HEK293 (cell line): ENCODE measurements around the gene ROR2.

Experiments
- CTCF ChIA-PET: fragments of 350-600 bp; formaldehyde crosslinking; extraction: SDS; loops from one replicate; lab custom pipeline; 2021; ENCODE audit warnings: antibody characterized with exemption; lab: Yijun Ruan, JAX
- POLR2A ChIA-PET: fragments of 300-600 bp; formaldehyde crosslinking; extraction: SDS; loops from one replicate; lab custom pipeline; 2020; ENCODE audit warnings: antibody characterized with exemption, inconsistent platforms; lab: Yijun Ruan, JAX
- H3K27ac ChIP-seq: fragments of 200-500 bp; sonication (Bioruptor generic); 2 replicates; pipeline ENCODE4 v1.5.1; 2014; ENCODE audit warnings: low read depth, low read length, control low read depth, inconsistent platforms; ENCODE audit errors: extremely low read depth
- H3K36me3 ChIP-seq, 2 experiments: fragments of 200-500 bp in 1 of 2; sonication (Bioruptor generic) in 1 of 2; 1 replicate in 1 of 2; 2 replicates in 1 of 2; pipeline ENCODE4 v1.5.1; 2014 to 2017; ENCODE audit warnings: inconsistent platforms in 2 of 2, low read length in 2 of 2; ENCODE audit not compliant: control insufficient read depth in 2 of 2, insufficient read depth in 1 of 2
- H3K4me1 ChIP-seq: fragments of 200-500 bp; sonication (Bioruptor generic); 2 replicates; pipeline ENCODE4 v1.5.1; 2014; ENCODE audit warnings: mild to moderate bottlenecking, low read length, inconsistent platforms; ENCODE audit not compliant: control insufficient read depth, insufficient read depth
- H3K4me3 ChIP-seq: 2 replicates; pipeline ENCODE4 v1.5.1; 2011; ENCODE audit warnings: low read depth, mild to moderate bottlenecking, control low read depth, low read length, moderate library complexity
- H3K9me3 ChIP-seq: fragments of 200-500 bp; sonication (Bioruptor generic); 2 replicates; pipeline ENCODE4 v1.5.1; 2014; ENCODE audit warnings: low read depth, low read length, inconsistent platforms; ENCODE audit not compliant: control insufficient read depth, insufficient read depth
- BCL11B ChIP-seq: fragments of 450-650 bp; formaldehyde crosslinking; IDR thresholded peaks from 2 replicates; pipeline ENCODE4 v1.5.1; 2016; ENCODE audit warnings: low read depth, missing biosample characterization, missing genetic modification characterization
- GFI1B ChIP-seq: fragments of 450-650 bp; formaldehyde crosslinking; IDR thresholded peaks from 2 replicates; pipeline ENCODE4 v1.5.1; 2016; ENCODE audit warnings: missing biosample characterization, missing genetic modification characterization
- GLI4 ChIP-seq: fragments of 450-650 bp; formaldehyde crosslinking; IDR thresholded peaks from 2 replicates; pipeline ENCODE4 v1.5.1; 2016; ENCODE audit warnings: missing biosample characterization, missing genetic modification characterization
- IKZF3 ChIP-seq: fragments of 450-650 bp; IDR thresholded peaks from 2 replicates; pipeline ENCODE4 v1.5.0; 2018; ENCODE audit warnings: missing biosample characterization, mild to moderate bottlenecking, missing genetic modification characterization, moderate library complexity
- KLF16 ChIP-seq: fragments of 450-650 bp; formaldehyde crosslinking; IDR thresholded peaks from 2 replicates; pipeline ENCODE4 v1.5.1; 2017; ENCODE audit warnings: missing biosample characterization, missing genetic modification characterization
- KLF17 ChIP-seq: fragments of 450-650 bp; formaldehyde crosslinking; IDR thresholded peaks from 2 replicates; pipeline ENCODE4 v1.5.1; 2016; ENCODE audit warnings: missing biosample characterization, missing genetic modification characterization
- MEIS1 ChIP-seq: sonication (generic); formaldehyde crosslinking; IDR thresholded peaks from 2 replicates; pipeline ENCODE4 v1.8.1; 2022; ENCODE audit warnings: missing genetic modification reagents, mild to moderate bottlenecking, borderline replicate concordance
- MYNN ChIP-seq: fragments of 450-650 bp; formaldehyde crosslinking; IDR thresholded peaks from 2 replicates; pipeline ENCODE4 v1.5.1; 2016; ENCODE audit warnings: missing biosample characterization, missing genetic modification characterization, borderline replicate concordance
- PRDM1 ChIP-seq: fragments of 450-650 bp; formaldehyde crosslinking; IDR thresholded peaks from 2 replicates; pipeline ENCODE4; 2016; ENCODE audit warnings: missing biosample characterization, missing genetic modification characterization
- REPIN1 ChIP-seq: fragments of 450-650 bp; formaldehyde crosslinking; IDR thresholded peaks from 2 replicates; pipeline ENCODE4 v1.5.1; 2017; ENCODE audit warnings: missing biosample characterization, missing genetic modification characterization, low read depth
- REST ChIP-seq: fragments of 450-650 bp; formaldehyde crosslinking; IDR thresholded peaks from 2 replicates; pipeline ENCODE4 v1.5.1; 2016; ENCODE audit warnings: missing biosample characterization, missing genetic modification characterization
- SP7 ChIP-seq: fragments of 450-650 bp; formaldehyde crosslinking; IDR thresholded peaks from 2 replicates; pipeline ENCODE4 v1.5.1; 2016; ENCODE audit warnings: missing biosample characterization, missing genetic modification characterization
- ZFP3 ChIP-seq: fragments of 450-650 bp; formaldehyde crosslinking; IDR thresholded peaks from 2 replicates; pipeline ENCODE4 v1.5.1; 2016; ENCODE audit warnings: low read depth, missing biosample characterization, missing genetic modification characterization
- ZNF157 ChIP-seq: fragments of 450-650 bp; formaldehyde crosslinking; IDR thresholded peaks from 2 replicates; pipeline ENCODE4 v1.5.1; 2016; ENCODE audit warnings: missing biosample characterization, missing genetic modification characterization
- ZNF221 ChIP-seq: fragments of 450-650 bp; formaldehyde crosslinking; IDR thresholded peaks from 2 replicates; pipeline ENCODE4 v1.5.1; 2017; ENCODE audit warnings: missing biosample characterization, missing genetic modification characterization, borderline replicate concordance
- ZNF24 ChIP-seq: fragments of 450-650 bp; formaldehyde crosslinking; IDR thresholded peaks from 2 replicates; pipeline ENCODE4 v1.5.1; 2016; ENCODE audit warnings: missing biosample characterization, missing genetic modification characterization
- ZNF311 ChIP-seq: fragments of 450-650 bp; formaldehyde crosslinking; IDR thresholded peaks from 2 replicates; pipeline ENCODE4 v1.5.1; 2017; ENCODE audit warnings: missing biosample characterization, missing genetic modification characterization, borderline replicate concordance
- ZNF324 ChIP-seq: fragments of 450-650 bp; formaldehyde crosslinking; IDR thresholded peaks from 2 replicates; pipeline ENCODE4 v1.5.1; 2016; ENCODE audit warnings: missing biosample characterization, missing genetic modification characterization
- ZNF335 ChIP-seq: fragments of 450-650 bp; formaldehyde crosslinking; conservative IDR thresholded peaks from 2 replicates; pipeline ENCODE4 v1.5.1; 2016; ENCODE audit warnings: missing biosample characterization, missing genetic modification characterization
- ZNF416 ChIP-seq: fragments of 450-650 bp; formaldehyde crosslinking; IDR thresholded peaks from 2 replicates; pipeline ENCODE4 v1.5.1; 2016; ENCODE audit warnings: missing biosample characterization, missing genetic modification characterization
- ZNF596 ChIP-seq: fragments of 450-650 bp; IDR thresholded peaks from 2 replicates; pipeline ENCODE4 v1.5.0; 2018; ENCODE audit warnings: missing biosample characterization, mild to moderate bottlenecking, missing genetic modification characterization, moderate library complexity
- ZNF624 ChIP-seq: fragments of 450-650 bp; formaldehyde crosslinking; IDR thresholded peaks from 2 replicates; pipeline ENCODE4 v1.5.1; 2017; ENCODE audit warnings: missing biosample characterization, missing genetic modification characterization
- ZNF629 ChIP-seq: fragments of 450-650 bp; formaldehyde crosslinking; IDR thresholded peaks from 2 replicates; pipeline ENCODE4 v1.5.1; 2017; ENCODE audit warnings: missing biosample characterization, missing genetic modification characterization
- ZNF645 ChIP-seq: fragments of 450-650 bp; formaldehyde crosslinking; IDR thresholded peaks from 2 replicates; pipeline ENCODE4; 2016; ENCODE audit warnings: missing biosample characterization, missing genetic modification characterization
- ZNF704 ChIP-seq: fragments of 450-650 bp; formaldehyde crosslinking; IDR thresholded peaks from 2 replicates; pipeline ENCODE4 v1.5.1; 2016; ENCODE audit warnings: missing biosample characterization, missing genetic modification characterization
- ZNF707 ChIP-seq: fragments of 450-650 bp; formaldehyde crosslinking; IDR thresholded peaks from 2 replicates; pipeline ENCODE4 v1.5.1; 2016; ENCODE audit warnings: missing biosample characterization, missing genetic modification characterization
- ZNF843 ChIP-seq: fragments of 450-650 bp; formaldehyde crosslinking; IDR thresholded peaks from 2 replicates; pipeline ENCODE4 v1.5.1; 2016; ENCODE audit warnings: missing biosample characterization, missing genetic modification characterization
- ZSCAN4 ChIP-seq: fragments of 450-650 bp; formaldehyde crosslinking; IDR thresholded peaks from 2 replicates; pipeline ENCODE4 v1.5.1; 2017; ENCODE audit warnings: missing biosample characterization, missing genetic modification characterization

Gene ROR2

GRCh38 chr9:91751922-91752321 lies 198.1 kb downstream of the ROR2 start:
- ChIA-PET POLR2A (no interaction called here), CTCF (no interaction called here)
- Histone ChIP-seq H3K9me3 (no peaks in the 10 kb centered on the region), H3K36me3 (peaks cover 0 to 8% of the 10 kb centered on the region in 2 experiments; a peak in 1 of 3 replicates), H3K4me3 (no peak overlapping the region), H3K27ac (no peak overlapping the region), H3K4me1 (peaks cover 2% of the 10 kb centered on the region; the same call in 1 of the 2 replicates)
- TF ChIP-seq ZNF596 (tag by site-specific recombination) = no peak
- no peak for TF ChIP-seq ZNF629 (tag by site-specific recombination)
- no peak for TF ChIP-seq ZNF416
- TF ChIP-seq ZNF324 (tag by site-specific recombination) = no peak
- no peak for TF ChIP-seq IKZF3 (tag by site-specific recombination)
- TF ChIP-seq REPIN1 (tag by site-specific recombination) = no peak
- no peak for TF ChIP-seq ZNF645 (tag by site-specific recombination)
- no peak for TF ChIP-seq ZNF221 (tag by site-specific recombination)
- TF ChIP-seq GFI1B (tag by site-specific recombination) = no peak
- TF ChIP-seq PRDM1 = no peak

- TF ChIP-seq SP7 (tag by site-specific recombination) (no peak), ZFP3 (tag by site-specific recombination) (no peak), KLF17 (tag by site-specific recombination) (no peak), ZNF704 (tag by site-specific recombination) (no peak), KLF16 (tag by site-specific recombination) (no peak), ZNF624 (no peak), ZNF24 (tag by site-specific recombination) (no peak), ZNF843 (tag by site-specific recombination) (no peak), MEIS1 (CRISPR knock-in tag) (no peak), REST (tag by site-specific recombination) (no peak), BCL11B (tag by site-specific recombination) (no peak), ZNF157 (no peak), ZSCAN4 (tag by site-specific recombination) (no peak), ZNF311 (tag by site-specific recombination) (no peak), MYNN (tag by site-specific recombination) (no peak), ZNF645 (tag by site-specific recombination) (no peak), ZNF707 (tag by site-specific recombination) (no peak), GLI4 (tag by site-specific recombination) (no peak), ZNF335 (no peak), GFI1B (tag by site-specific recombination) (no peak)
- ChIA-PET CTCF (interaction anchor here (0.9 to 1.1 kb wide), 4 partner anchors 8 to 526 kb away, joined by 3 to 9 read pairs (median 4); partner anchors contain the start of gene ROR2), POLR2A (no interaction called here)
- no peak overlapping the region for H3K4me3 ChIP-seq
- H3K9me3 ChIP-seq = no peaks in the 10 kb centered on the region
- no peak overlapping the region for H3K27ac ChIP-seq
- H3K36me3 ChIP-seq = peaks cover 0 to 3% of the 10 kb centered on the region in 2 experiments; a peak in 1 of 3 replicates
- peaks cover 2% of the 10 kb centered on the region; the same call in 1 of the 2 replicates for H3K4me1 ChIP-seq
These were observed 199.7 kb downstream of the ROR2 start for GRCh38 chr9:91750343-91750742.
